Right lobe of liver (tissue), 4 donors: ENCODE results near the gene CRIP1.

Experiments
- POLR2A ChIP-seq: fragments of 450-650 bp; IDR thresholded peaks from one replicate; pipeline ENCODE4 v1.6.1; 2017; ENCODE audit warnings: antibody characterized with exemption, mild to moderate bottlenecking
- TF ChIP-seq, protein P1 (sequence below), 4 donors: fragments of 200-600 bp in 3 of 4; fragments of 450-650 bp in 1 of 4; IDR thresholded peaks; one replicate each; pipeline versions ENCODE4 v1.5.1 to v1.8.0; 2016 to 2022; ENCODE audit warnings: antibody characterized with exemption in 4 of 4, mild to moderate bottlenecking in 2 of 4
- donor health status: DM: no; HTN: no; CAD: no.
- donor health status: DM: no; HTN: no; CAD: no.
- donor health status: DM: no; HTN: yes; CAD: no.

- TF ChIP-seq, protein P1, sequence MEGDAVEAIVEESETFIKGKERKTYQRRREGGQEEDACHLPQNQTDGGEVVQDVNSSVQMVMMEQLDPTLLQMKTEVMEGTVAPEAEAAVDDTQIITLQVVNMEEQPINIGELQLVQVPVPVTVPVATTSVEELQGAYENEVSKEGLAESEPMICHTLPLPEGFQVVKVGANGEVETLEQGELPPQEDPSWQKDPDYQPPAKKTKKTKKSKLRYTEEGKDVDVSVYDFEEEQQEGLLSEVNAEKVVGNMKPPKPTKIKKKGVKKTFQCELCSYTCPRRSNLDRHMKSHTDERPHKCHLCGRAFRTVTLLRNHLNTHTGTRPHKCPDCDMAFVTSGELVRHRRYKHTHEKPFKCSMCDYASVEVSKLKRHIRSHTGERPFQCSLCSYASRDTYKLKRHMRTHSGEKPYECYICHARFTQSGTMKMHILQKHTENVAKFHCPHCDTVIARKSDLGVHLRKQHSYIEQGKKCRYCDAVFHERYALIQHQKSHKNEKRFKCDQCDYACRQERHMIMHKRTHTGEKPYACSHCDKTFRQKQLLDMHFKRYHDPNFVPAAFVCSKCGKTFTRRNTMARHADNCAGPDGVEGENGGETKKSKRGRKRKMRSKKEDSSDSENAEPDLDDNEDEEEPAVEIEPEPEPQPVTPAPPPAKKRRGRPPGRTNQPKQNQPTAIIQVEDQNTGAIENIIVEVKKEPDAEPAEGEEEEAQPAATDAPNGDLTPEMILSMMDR (IDR thresholded peaks at IDR 0.05) = no peak
- TF ChIP-seq POLR2A = no peak
These were observed 20.6 kb downstream of the CRIP1 start for GRCh38 chr14:105507247-105507646.
